B cell (primary cell): ENCODE measurements around the gene AZU1. TPM values are rescaled to one million over a fixed set of nuclear protein-coding genes. Genes with fewer than 3 reads are reported as not detected.
"Not testable (repeated sequence)": the region's sequence is repeated elsewhere in the genome, so short reads cannot be mapped to it uniquely, and the experiment has no call there.

Source experiments
- ATAC-seq: fragments of 200-7000 bp; cut with Tn5 transposase; one replicate; pipeline ENCODE4 v1.10.0; 2021; ENCODE audit warnings: low read depth, mild to moderate bottlenecking, moderate number of reproducible peaks, moderate library complexity
- CTCF ChIA-PET: fragments of 350-600 bp; sonication (Branson Sonifier 250); formaldehyde crosslinking; loops from one replicate; lab custom pipeline; 2021; ENCODE audit warnings: antibody characterized with exemption, inconsistent platforms; lab: Charles Lee
- POLR2A ChIA-PET: fragments of 350-600 bp; sonication (Branson Sonifier 250); formaldehyde crosslinking; loops from one replicate; lab custom pipeline; 2021; ENCODE audit warnings: antibody characterized with exemption; lab: Charles Lee
- DNase-seq: peaks from one replicate; pipeline ENCODE4 v3.0.0; 2013
- H2AFZ ChIP-seq: 2 replicates; pipeline ENCODE4 v1.6.1; 2012; ENCODE audit warnings: mild to moderate bottlenecking, low read depth, low read length; ENCODE audit not compliant: insufficient read depth, poor library complexity, severe bottlenecking
- H3K27ac ChIP-seq, 2 donors: 1 replicate in 1 of 2; 2 replicates in 1 of 2; pipeline ENCODE4 v1.5.1; 2012 to 2013; ENCODE audit warnings: low read length in 2 of 2, mild to moderate bottlenecking in 2 of 2, moderate library complexity in 1 of 2
- H3K27me3 ChIP-seq, 4 experiments: fragments of 200-600 bp in 1 of 4; sonication (generic) in 1 of 4; replicated peaks in 1 of 4; 1 replicate in 2 of 4; 2 replicates in 2 of 4; pipeline versions ENCODE4 v1.6.1 to v1.7.0; 2013 to 2016; ENCODE audit warnings: low read length in 3 of 4, mild to moderate bottlenecking in 2 of 4, mixed read lengths in 1 of 4, moderate library complexity in 1 of 4; ENCODE audit not compliant: insufficient read depth in 4 of 4, control insufficient read depth in 3 of 4; ENCODE audit errors: control extremely low read depth in 1 of 4
- H3K36me3 ChIP-seq, 2 experiments: replicated peaks in 1 of 2; 1 replicate in 1 of 2; 2 replicates in 1 of 2; pipeline versions ENCODE4 v1.6.1 to v1.7.1; 2013; ENCODE audit warnings: low read length in 1 of 2; ENCODE audit not compliant: insufficient read depth in 2 of 2, control insufficient read depth in 1 of 2; ENCODE audit errors: control extremely low read depth in 1 of 2, extremely low read depth in 1 of 2
- H3K4me1 ChIP-seq, 2 donors: fragments of 200-600 bp in 1 of 2; sonication (generic) in 1 of 2; 1 replicate in 1 of 2; 2 replicates in 1 of 2; pipeline versions ENCODE4 v1.5.1 to v1.6.1; 2013 to 2017; ENCODE audit warnings: low read length in 2 of 2; ENCODE audit not compliant: control insufficient read depth in 2 of 2, insufficient read depth in 2 of 2
- H3K4me2 ChIP-seq: replicated peaks from 2 replicates; pipeline ENCODE3; 2012; ENCODE audit warnings: mild to moderate bottlenecking, low read depth, low read length; ENCODE audit not compliant: poor library complexity, severe bottlenecking
- H3K4me3 ChIP-seq, 5 experiments: fragments of 200-600 bp in 1 of 5; sonication (generic) in 1 of 5; 1 replicate in 3 of 5; 2 replicates in 2 of 5; pipeline versions ENCODE4 v1.5.1 to v1.7.0; 2011 to 2016; ENCODE audit warnings: low read length in 4 of 5, mild to moderate bottlenecking in 4 of 5, low read depth in 2 of 5, control low read depth in 1 of 5, moderate library complexity in 1 of 5; ENCODE audit not compliant: insufficient read depth in 1 of 5; ENCODE audit errors: control extremely low read depth in 1 of 5, extremely low read depth in 1 of 5
- H3K79me2 ChIP-seq: fragments of 200-600 bp; sonication (generic); one replicate; pipeline ENCODE4 v1.6.0; 2016; ENCODE audit warnings: low read length; ENCODE audit not compliant: control insufficient read depth, insufficient read depth
- H3K9ac ChIP-seq: fragments of 200-600 bp; sonication (generic); 2 replicates; pipeline ENCODE4 v1.6.1; 2017; ENCODE audit warnings: mild to moderate bottlenecking, low read length, moderate library complexity
- H3K9me3 ChIP-seq, 3 donors: one replicate each; pipeline versions ENCODE4 v1.6.1 to v1.7.1; 2013; ENCODE audit warnings: low read length in 2 of 3; ENCODE audit not compliant: control insufficient read depth in 2 of 3, insufficient read depth in 1 of 3; ENCODE audit errors: control extremely low read depth in 1 of 3
- H4K20me1 ChIP-seq: 2 replicates; pipeline ENCODE4 v1.6.0; 2012; ENCODE audit warnings: mild to moderate bottlenecking, low read length; ENCODE audit not compliant: insufficient read depth, control insufficient read depth, poor library complexity, severe bottlenecking
- H3K27ac Mint-ChIP-seq: one replicate; pipeline ENCODE4 v1.8.0; 2021; ENCODE audit warnings: mixed read lengths
- H3K27me3 Mint-ChIP-seq: one replicate; pipeline ENCODE4 v1.8.0; 2021; ENCODE audit warnings: mixed read lengths
- H3K4me1 Mint-ChIP-seq: one replicate; pipeline ENCODE4 v1.8.0; 2021; ENCODE audit warnings: mixed read lengths
- H3K4me3 Mint-ChIP-seq: one replicate; pipeline ENCODE4 v1.8.0; 2021; ENCODE audit warnings: mixed read lengths
- H3K9me3 Mint-ChIP-seq: one replicate; pipeline ENCODE4 v1.8.0; 2022; ENCODE audit warnings: mixed read lengths; ENCODE audit not compliant: insufficient read depth
- CTCF ChIP-seq: fragments of 200-600 bp; IDR thresholded peaks from one replicate; pipeline ENCODE4 v1.8.0; 2022; ENCODE audit warnings: antibody characterized with exemption, mild to moderate bottlenecking
- EZH2 ChIP-seq: IDR thresholded peaks from 2 replicates; pipeline ENCODE4 v1.6.1; 2012; ENCODE audit warnings: borderline replicate concordance, low read depth, mild to moderate bottlenecking, moderate library complexity, low read length; ENCODE audit not compliant: insufficient read depth, poor library complexity, severe bottlenecking
- WGBS: methylation state at CpG from one replicate; pipeline ENCODE4 v1.1.5; 2013; ENCODE audit warnings: missing lambda C conversion rate; ENCODE audit not compliant: insufficient coverage; 5-methylcytosine and 5-hydroxymethylcytosine counted together
- intact Hi-C: fragments of 100-400 bp; cut with micrococcal nuclease; formaldehyde crosslinking; loops from one replicate; pipeline ENCODE4 v1.10.0; 2022
- polyA plus RNA-seq: library from polyadenylated mRNA; depleted of rRNA; stranded (reverse); fragments of >200 nt; gene quantifications from 2 replicates; pipeline ENCODE4 v1.2.3, GENCODE V29; 2012
- total RNA-seq, 2 donors: library from RNA; stranded (reverse); fragments of 120-200 nt in 1 of 2; gene quantifications; 1 replicate in 1 of 2; 2 replicates in 1 of 2; pipeline versions ENCODE4 v1.2.3 to v1.2.4, GENCODE V29; 2013 to 2022

Gene AZU1
- total and polyA plus RNA-seq, 2 donors (not counting 1 experiment from before 2014, with no cell fraction given), result 0.13 to 0.44 TPM

DNA sequence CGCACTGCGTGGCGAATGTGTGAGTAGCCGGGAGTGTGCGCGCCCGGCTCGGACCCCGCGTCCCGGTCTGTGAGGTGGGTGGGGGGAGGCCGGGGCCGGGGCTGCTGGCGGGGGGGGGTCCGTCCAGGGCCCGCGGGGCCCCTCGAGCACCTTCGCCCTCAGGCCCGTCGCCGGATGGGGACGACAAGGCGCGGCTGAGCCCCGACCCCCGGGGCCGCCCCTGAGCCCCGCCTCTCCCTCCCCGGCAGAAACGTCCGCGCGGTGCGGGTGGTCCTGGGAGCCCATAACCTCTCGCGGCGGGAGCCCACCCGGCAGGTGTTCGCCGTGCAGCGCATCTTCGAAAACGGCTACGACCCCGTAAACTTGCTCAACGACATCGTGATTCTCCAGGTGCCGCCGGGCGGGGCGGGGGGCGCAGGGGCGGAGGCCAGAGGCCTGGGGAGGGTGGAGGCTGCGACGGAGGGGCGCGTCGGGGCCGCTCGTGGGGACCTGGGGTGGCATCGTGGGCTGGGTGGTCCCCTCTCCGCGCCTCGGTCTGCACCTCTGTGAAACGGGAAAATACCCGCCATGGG lies 25.5 kb downstream of the AZU1 start:
- H3K4me1 Mint-ChIP-seq, result no peaks in the 10 kb centered on the region
- H3K27ac ChIP-seq, result no peak overlapping the region
- 40% methylated on average over 49 of the region's 67 CpGs for WGBS
- POLR2A ChIA-PET, result no interaction called here
- no peaks in the 10 kb centered on the region for H3K9me3 Mint-ChIP-seq
- peaks cover 0 to 5% of the 10 kb centered on the region in 2 donors for H3K4me1 ChIP-seq
- no peak overlapping the region for H3K4me2 ChIP-seq
- no peaks in the 10 kb centered on the region for H3K36me3 ChIP-seq
- peaks cover 0 to 42% (median 9%) of the 10 kb centered on the region in 4 experiments for H3K27me3 ChIP-seq
- peaks cover 0 to 17% (median 0%) of the 10 kb centered on the region in 3 donors for H3K9me3 ChIP-seq
- TF ChIP-seq CTCF (no peak), EZH2 (no peak)
- ATAC-seq, result no peak
- no peak overlapping the region for H2AFZ ChIP-seq
- no peaks in the 10 kb centered on the region for H3K79me2 ChIP-seq
- no peak overlapping the region for H3K27ac Mint-ChIP-seq
- no peaks in the 10 kb centered on the region for H4K20me1 ChIP-seq
- CTCF ChIA-PET, result no interaction called here
- H3K4me3 ChIP-seq, result no peak overlapping the region
- no peak overlapping the region for H3K4me3 Mint-ChIP-seq
- H3K9ac ChIP-seq, result no peak overlapping the region
- H3K27me3 Mint-ChIP-seq, result peaks cover 14% of the 10 kb centered on the region
- DNase-seq, result no peak
- intact Hi-C loops, result no loop called here

- H4K20me1 ChIP-seq, H2AFZ ChIP-seq, ATAC-seq, intact Hi-C loops, H3K4me1 Mint-ChIP-seq, H3K9me3 Mint-ChIP-seq, H3K27ac Mint-ChIP-seq, H3K4me2 ChIP-seq, H3K79me2 ChIP-seq, H3K9ac ChIP-seq, H3K4me1 ChIP-seq, DNase-seq, POLR2A ChIA-PET, H3K4me3 ChIP-seq, H3K36me3 ChIP-seq, H3K27ac ChIP-seq, H3K4me3 Mint-ChIP-seq: not testable (repeated sequence)
- CTCF ChIA-PET, result interaction anchor here (1.1 to 7.5 kb wide), 2 partner anchors 68 to 128 kb away, joined by 4 to 72 read pairs; no protein-coding TSS in a partner anchor
- H3K27me3 Mint-ChIP-seq, result peaks cover 11% of the 10 kb centered on the region
- 69% methylated on average over 3 of the region's 17 CpGs for WGBS
- Histone ChIP-seq H3K27me3 (peaks cover 0 to 40% (median 7%) of the 10 kb centered on the region in 4 experiments), H3K9me3 (peaks cover 0 to 17% (median 0%) of the 10 kb centered on the region in 3 donors)
Observed at GRCh38 chr19:853614-854220, 26.1 kb downstream of the AZU1 start.
